Urinary bladder (tissue), 4 donors: Measurements from ENCODE around the gene RASSF10. TPM values are rescaled to one million over a fixed set of nuclear protein-coding genes. Genes with fewer than 3 reads are reported as not detected.

Experiments used
- DNase-seq: peaks from one replicate; pipeline ENCODE4 v3.0.0-alpha.2; 2015; ENCODE audit errors: extremely low spot score
- H3K27ac ChIP-seq: one replicate; pipeline ENCODE4 v1.5.1; 2013; ENCODE audit warnings: low read depth, mild to moderate bottlenecking, moderate library complexity
- H3K36me3 ChIP-seq: one replicate; pipeline ENCODE4 v1.6.1; 2013; ENCODE audit warnings: mild to moderate bottlenecking, moderate library complexity; ENCODE audit not compliant: insufficient read depth
- H3K4me1 ChIP-seq: one replicate; pipeline ENCODE4 v1.6.1; 2013; ENCODE audit warnings: mild to moderate bottlenecking, moderate library complexity; ENCODE audit not compliant: insufficient read depth
- H3K4me3 ChIP-seq: one replicate; pipeline ENCODE4 v1.5.1; 2013; ENCODE audit warnings: low read depth, low read length
- WGBS: extraction: QIAGEN DNeasy Blood & Tissue Kit; methylation state at CpG from one replicate; pipeline ENCODE4 v1.1.7; 2013; 5-methylcytosine and 5-hydroxymethylcytosine counted together
- polyA plus RNA-seq: library from polyadenylated mRNA; stranded (reverse); fragments of 200-250 nt; gene quantifications from one replicate; pipeline ENCODE4 v1.2.3, GENCODE V29; 2013
- total RNA-seq: library from RNA; depleted of rRNA; stranded (reverse); fragments of >200 nt; gene quantifications from one replicate; pipeline ENCODE4 v1.2.3, GENCODE V29; 2014
- donor health status: healthy with polysubstance abuse.
- donor health status: healthy.

RASSF10 gene
- total and polyA plus RNA-seq, 2 donors: 0.71 to 1.0 TPM

- H3K4me1 ChIP-seq: no peaks in the 10 kb centered on the region
- no peaks in the 10 kb centered on the region for H3K36me3 ChIP-seq
- no peak overlapping the region for H3K27ac ChIP-seq
- no peak overlapping the region for H3K4me3 ChIP-seq
- WGBS: 77% methylated on average over 3 of the region's 3 CpGs
- DNase-seq: no peak
These were observed 27.2 kb upstream of the RASSF10 start for GRCh38 chr11:12981676-12982522.

GRCh38 chr11:12983336-12983735 lies 25.8 kb upstream of the RASSF10 start:
- Histone ChIP-seq H3K36me3 (no peaks in the 10 kb centered on the region), H3K4me3 (no peak overlapping the region), H3K4me1 (no peaks in the 10 kb centered on the region), H3K27ac (no peak overlapping the region)
- WGBS: 83% methylated on average over 7 of the region's 7 CpGs
- DNase-seq: no peak

GRCh38 chr11:12986194-12986898 lies 22.8 kb upstream of the RASSF10 start:
- no peak for DNase-seq
- Histone ChIP-seq H3K27ac (no peak overlapping the region), H3K36me3 (no peaks in the 10 kb centered on the region), H3K4me1 (no peaks in the 10 kb centered on the region), H3K4me3 (no peak overlapping the region)
- WGBS: 77% methylated on average over 8 of the region's 8 CpGs

GRCh38 chr11:12989428-12990161 lies 19.5 kb upstream of the RASSF10 start:
- no peak for DNase-seq
- Histone ChIP-seq H3K36me3 (no peaks in the 10 kb centered on the region), H3K4me3 (no peak overlapping the region), H3K4me1 (no peaks in the 10 kb centered on the region), H3K27ac (no peak overlapping the region)
- WGBS: 79% methylated on average over 13 of the region's 13 CpGs

GRCh38 chr11:12990162-12990480 lies 19.0 kb upstream of the RASSF10 start:
- no peaks in the 10 kb centered on the region for H3K4me1 ChIP-seq
- no peaks in the 10 kb centered on the region for H3K36me3 ChIP-seq
- H3K4me3 ChIP-seq: no peak overlapping the region
- no peak for DNase-seq
- WGBS: 36% methylated on average over 1 of the region's 1 CpG
- H3K27ac ChIP-seq: no peak overlapping the region

GRCh38 chr11:12991426-12991825 lies 17.7 kb upstream of the RASSF10 start:
- WGBS: 78% methylated on average over 1 of the region's 1 CpG
- Histone ChIP-seq H3K27ac (no peak overlapping the region), H3K36me3 (no peaks in the 10 kb centered on the region), H3K4me1 (no peaks in the 10 kb centered on the region), H3K4me3 (no peak overlapping the region)
- no peak for DNase-seq

- Histone ChIP-seq H3K36me3 (no peaks in the 10 kb centered on the region), H3K4me1 (no peaks in the 10 kb centered on the region), H3K27ac (no peak overlapping the region), H3K4me3 (no peak overlapping the region)
- no peak for DNase-seq
- 62% methylated on average over 1 of the region's 1 CpG for WGBS
These were observed 15.5 kb upstream of the RASSF10 start for GRCh38 chr11:12993626-12994025.

- WGBS: 84% methylated on average over 2 of the region's 2 CpGs
- H3K27ac ChIP-seq: no peak overlapping the region
These were observed 14.6 kb upstream of the RASSF10 start for GRCh38 chr11:12994476-12994875.

GRCh38 chr11:12995188-12995587 lies 13.9 kb upstream of the RASSF10 start:
- no peak for DNase-seq
- no peak overlapping the region for H3K4me3 ChIP-seq
- no peak overlapping the region for H3K27ac ChIP-seq
- H3K36me3 ChIP-seq: no peaks in the 10 kb centered on the region
- H3K4me1 ChIP-seq: no peaks in the 10 kb centered on the region

More at GRCh38 chr11:12994476-12994875, 14.6 kb upstream of the RASSF10 start:
- DNase-seq: no peak
- Histone ChIP-seq H3K4me3 (no peak overlapping the region), H3K4me1 (no peaks in the 10 kb centered on the region), H3K36me3 (no peaks in the 10 kb centered on the region)

GRCh38 chr11:12995823-12996222 lies 13.3 kb upstream of the RASSF10 start:
- no peaks in the 10 kb centered on the region for H3K36me3 ChIP-seq
- DNase-seq: no peak
- H3K4me1 ChIP-seq: no peaks in the 10 kb centered on the region
- no peak overlapping the region for H3K27ac ChIP-seq
- no peak overlapping the region for H3K4me3 ChIP-seq

GRCh38 chr11:12997168-12997567 lies 11.9 kb upstream of the RASSF10 start:
- DNase-seq: no peak
- 68% methylated on average over 1 of the region's 1 CpG for WGBS
- H3K36me3 ChIP-seq: no peaks in the 10 kb centered on the region
- no peak overlapping the region for H3K4me3 ChIP-seq
- H3K27ac ChIP-seq: no peak overlapping the region
- no peaks in the 10 kb centered on the region for H3K4me1 ChIP-seq

- no peak overlapping the region for H3K4me3 ChIP-seq
- WGBS: 88% methylated on average over 5 of the region's 5 CpGs
- H3K27ac ChIP-seq: no peak overlapping the region
- no peaks in the 10 kb centered on the region for H3K36me3 ChIP-seq
- no peaks in the 10 kb centered on the region for H3K4me1 ChIP-seq
- no peak for DNase-seq
These were observed 10.8 kb upstream of the RASSF10 start for GRCh38 chr11:12998336-12998735.

- Histone ChIP-seq H3K27ac (no peak overlapping the region), H3K4me3 (no peak overlapping the region), H3K4me1 (no peaks in the 10 kb centered on the region), H3K36me3 (no peaks in the 10 kb centered on the region)
- WGBS: 78% methylated on average over 7 of the region's 7 CpGs
- DNase-seq: no peak
These were observed 9.5 kb upstream of the RASSF10 start for GRCh38 chr11:12999597-12999996.

- 94% methylated on average over 3 of the region's 3 CpGs for WGBS
- DNase-seq: no peak
- Histone ChIP-seq H3K27ac (no peak overlapping the region), H3K4me3 (no peak overlapping the region), H3K4me1 (no peaks in the 10 kb centered on the region), H3K36me3 (no peaks in the 10 kb centered on the region)
These were observed 9.0 kb upstream of the RASSF10 start for GRCh38 chr11:13000116-13000515.
